CD4-positive, alpha-beta memory T cell (primary cell): ENCODE results near the gene LAYN. TPM values are rescaled to one million over a fixed set of nuclear protein-coding genes. Genes with fewer than 3 reads are reported as not detected.

ENCODE experiments used
- CTCF ChIA-PET: fragments of 350-600 bp; sonication (Branson Sonifier 250); formaldehyde crosslinking; loops from one replicate; lab custom pipeline; 2021; ENCODE audit warnings: inconsistent platforms; ENCODE audit not compliant: partially characterized antibody; lab: Charles Lee
- POLR2A ChIA-PET: fragments of 350-600 bp; sonication (Branson Sonifier 250); formaldehyde crosslinking; loops from one replicate; lab custom pipeline; 2021; ENCODE audit not compliant: partially characterized antibody; lab: Charles Lee
- DNase-seq, 5 donors: peaks; one replicate each; pipeline versions ENCODE4 v3.0.0 to v3.0.0-alpha.2; 2020 to 2022; ENCODE audit warnings: mixed read lengths in 1 of 5
- H3K27ac ChIP-seq: one replicate; pipeline ENCODE4 v1.7.0; 2013; ENCODE audit warnings: low read depth, low read length
- H3K27me3 ChIP-seq: 2 replicates; pipeline ENCODE4 v1.7.0; 2013; ENCODE audit warnings: mild to moderate bottlenecking, low read length, moderate library complexity; ENCODE audit not compliant: insufficient read depth
- H3K36me3 ChIP-seq: 2 replicates; pipeline ENCODE4 v1.7.0; 2013; ENCODE audit warnings: mild to moderate bottlenecking, low read length, moderate library complexity; ENCODE audit not compliant: insufficient read depth
- H3K4me1 ChIP-seq: 2 replicates; pipeline ENCODE4 v1.7.0; 2013; ENCODE audit warnings: mild to moderate bottlenecking, low read length, moderate library complexity; ENCODE audit not compliant: insufficient read depth
- H3K4me3 ChIP-seq, 2 donors: one replicate each; pipeline ENCODE4 v1.7.0; 2013; ENCODE audit warnings: low read length in 2 of 2, mild to moderate bottlenecking in 1 of 2
- H3K9me3 ChIP-seq, 2 donors: one replicate each; pipeline ENCODE4 v1.7.0; 2013; ENCODE audit warnings: low read length in 2 of 2, control low read depth in 1 of 2; ENCODE audit not compliant: control insufficient read depth in 1 of 2
- H3K27ac Mint-ChIP-seq, 7 donors: one replicate each; pipeline ENCODE4 v1.8.0; 2020 to 2021; ENCODE audit warnings: mixed read lengths in 7 of 7, mild to moderate bottlenecking in 6 of 7, inconsistent platforms in 3 of 7, moderate library complexity in 3 of 7
- H3K27me3 Mint-ChIP-seq, 2 donors: one replicate each; pipeline ENCODE4 v1.8.0; 2020 to 2021; ENCODE audit warnings: mixed read lengths in 2 of 2
- H3K36me3 Mint-ChIP-seq, 2 donors: one replicate each; pipeline ENCODE4 v1.8.0; 2020 to 2021; ENCODE audit warnings: mixed read lengths in 2 of 2, inconsistent platforms in 1 of 2, mild to moderate bottlenecking in 1 of 2
- H3K4me1 Mint-ChIP-seq, 4 donors: one replicate each; pipeline ENCODE4 v1.8.0; 2020 to 2021; ENCODE audit warnings: mixed read lengths in 4 of 4, mild to moderate bottlenecking in 1 of 4
- H3K4me3 Mint-ChIP-seq, 8 donors: one replicate each; pipeline ENCODE4 v1.8.0; 2020 to 2021; ENCODE audit warnings: mixed read lengths in 8 of 8, mild to moderate bottlenecking in 7 of 8, moderate library complexity in 6 of 8, inconsistent platforms in 3 of 8
- H3K9me3 Mint-ChIP-seq, 8 donors: one replicate each; pipeline ENCODE4 v1.8.0; 2020 to 2021; ENCODE audit warnings: mixed read lengths in 8 of 8, mild to moderate bottlenecking in 5 of 8, inconsistent platforms in 3 of 8, moderate library complexity in 1 of 8
- intact Hi-C: fragments of 100-400 bp; cut with micrococcal nuclease; formaldehyde crosslinking; loops from one replicate; pipeline ENCODE4 v1.15.1; 2023
- polyA plus RNA-seq, 2 donors: library from polyadenylated mRNA; unstranded; fragments of 300-500 nt; fragmentation: Illumina TruSeq; gene quantifications; one replicate each; pipeline ENCODE4 v1.2.3, GENCODE V29; 2021
- total RNA-seq, 2 experiments: library from RNA; stranded (reverse); gene quantifications; one replicate each; pipeline ENCODE4 v1.2.3, GENCODE V29; 2021

Gene LAYN
- total and polyA plus RNA-seq, 4 experiments from 2014 or later = not detected

DNA sequence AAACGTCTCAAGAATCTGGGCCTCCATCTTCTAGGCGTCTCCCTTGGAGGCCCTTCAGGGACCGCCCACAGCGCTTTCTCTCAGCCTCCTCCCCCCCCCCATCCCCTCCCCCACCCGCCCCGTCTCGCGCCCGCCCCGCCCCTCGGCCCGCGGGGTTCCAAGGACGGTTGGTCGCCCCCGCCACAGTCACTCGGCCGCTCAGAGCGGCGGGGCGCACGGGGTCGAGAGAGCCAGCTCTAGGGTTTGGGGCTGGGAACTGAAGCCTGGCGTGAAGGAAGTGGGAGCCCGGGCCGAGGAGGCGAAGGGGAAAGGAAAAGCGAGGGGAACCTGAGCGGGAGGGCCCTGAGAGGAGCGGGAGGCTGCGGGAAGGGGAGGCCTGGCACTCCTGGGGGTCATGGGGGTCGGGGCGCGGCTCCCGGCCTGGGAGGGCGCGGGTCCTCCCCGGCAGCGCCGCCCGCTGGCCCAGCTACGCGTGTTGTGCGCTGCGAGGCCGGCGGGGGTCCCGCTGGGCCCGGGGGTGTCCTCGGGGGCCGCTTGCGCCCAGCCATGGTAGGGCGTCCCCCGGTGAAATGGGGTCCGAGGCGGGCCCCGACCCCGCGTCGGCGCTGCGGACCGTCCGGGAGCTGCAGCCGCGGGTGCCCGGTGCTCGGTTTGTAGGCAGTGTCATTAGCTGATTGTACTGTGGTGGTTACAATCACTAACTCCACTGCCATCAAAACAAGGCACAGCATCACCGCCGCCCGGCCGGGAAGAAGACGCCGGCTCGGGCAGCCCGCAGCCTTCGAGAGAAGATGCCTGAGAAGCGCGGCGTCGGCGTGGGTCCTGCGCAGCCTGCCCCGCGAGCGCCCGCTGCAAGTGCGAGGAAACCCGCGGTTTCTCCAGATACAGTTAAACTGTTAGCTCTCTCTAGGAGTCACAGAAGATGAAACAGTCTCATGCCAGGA, 28.0 kb upstream of the LAYN start, which contains the start of gene BTG4:
TSS of gene BTG4 (minus strand) at position 91 of the 944 bp plus-strand sequence. CDS start 13,610 bp downstream, outside the sequence.
- H3K36me3 ChIP-seq = no peaks in the 10 kb centered on the region
- H3K27me3 ChIP-seq = peaks cover 21% of the 10 kb centered on the region
- intact Hi-C loops = no loop called here
- ChIA-PET POLR2A (interaction anchor here (0.6 kb wide), 1 partner anchor 276 kb away, joined by 4 read pairs; no protein-coding TSS in a partner anchor), CTCF (no interaction called here)
- Mint-ChIP-seq H3K36me3 (peaks cover 0 to 4% of the 10 kb centered on the region in 2 donors), H3K4me1 (peaks cover 4 to 16% (median 9%) of the 10 kb centered on the region in 4 donors), H3K4me3 (peak within 1 kb of the TSS; percentile 19 to 71 (median 51)), H3K27me3 (peaks cover 25 to 41% of the 10 kb centered on the region in 2 donors), H3K27ac (no peak within 1 kb of the TSS), H3K9me3 (no peaks in the 10 kb centered on the region)
- peaks cover 8% of the 10 kb centered on the region for H3K4me1 ChIP-seq
- no peaks in the 10 kb centered on the region for H3K9me3 ChIP-seq
- DNase-seq = peak in 2 of 5 donors; percentile 13 to 14
- H3K4me3 ChIP-seq = no peak within 1 kb of the TSS
- H3K27ac ChIP-seq = no peak within 1 kb of the TSS

DNA sequence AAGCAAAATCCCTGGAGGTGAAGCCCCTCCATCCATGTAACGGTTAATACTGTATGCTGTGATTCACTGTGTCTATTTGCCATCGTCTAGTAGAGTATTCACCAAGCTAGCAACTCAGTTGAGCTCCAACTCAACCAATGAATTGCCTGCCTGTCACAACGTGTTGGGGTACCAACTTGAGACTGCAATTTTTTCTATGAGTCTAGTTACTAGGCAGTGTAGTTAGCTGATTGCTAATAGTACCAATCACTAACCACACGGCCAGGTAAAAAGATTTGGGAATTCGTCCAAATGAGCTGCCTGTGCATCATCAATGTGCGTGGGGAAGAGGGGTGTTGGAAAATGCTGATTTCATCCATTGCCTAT, 27.3 kb upstream of the LAYN start:
- no peak overlapping the region for H3K4me3 ChIP-seq
- intact Hi-C loops = no loop called here
- H3K27ac ChIP-seq = no peak overlapping the region
- peaks cover 8% of the 10 kb centered on the region for H3K4me1 ChIP-seq
- Mint-ChIP-seq H3K27ac (no peak overlapping the region), H3K9me3 (no peaks in the 10 kb centered on the region), H3K27me3 (peaks cover 26 to 35% of the 10 kb centered on the region in 2 donors), H3K4me1 (peaks cover 4 to 16% (median 9%) of the 10 kb centered on the region in 4 donors), H3K36me3 (peaks cover 0 to 4% of the 10 kb centered on the region in 2 donors), H3K4me3 (peak overlapping the region in 6 of 8 donors; percentile 30 to 57 (median 44))
- no peaks in the 10 kb centered on the region for H3K36me3 ChIP-seq
- POLR2A ChIA-PET = no interaction called here
- DNase-seq = no peak
- CTCF ChIA-PET = no interaction called here
- no peaks in the 10 kb centered on the region for H3K9me3 ChIP-seq
- peaks cover 21% of the 10 kb centered on the region for H3K27me3 ChIP-seq

DNA sequence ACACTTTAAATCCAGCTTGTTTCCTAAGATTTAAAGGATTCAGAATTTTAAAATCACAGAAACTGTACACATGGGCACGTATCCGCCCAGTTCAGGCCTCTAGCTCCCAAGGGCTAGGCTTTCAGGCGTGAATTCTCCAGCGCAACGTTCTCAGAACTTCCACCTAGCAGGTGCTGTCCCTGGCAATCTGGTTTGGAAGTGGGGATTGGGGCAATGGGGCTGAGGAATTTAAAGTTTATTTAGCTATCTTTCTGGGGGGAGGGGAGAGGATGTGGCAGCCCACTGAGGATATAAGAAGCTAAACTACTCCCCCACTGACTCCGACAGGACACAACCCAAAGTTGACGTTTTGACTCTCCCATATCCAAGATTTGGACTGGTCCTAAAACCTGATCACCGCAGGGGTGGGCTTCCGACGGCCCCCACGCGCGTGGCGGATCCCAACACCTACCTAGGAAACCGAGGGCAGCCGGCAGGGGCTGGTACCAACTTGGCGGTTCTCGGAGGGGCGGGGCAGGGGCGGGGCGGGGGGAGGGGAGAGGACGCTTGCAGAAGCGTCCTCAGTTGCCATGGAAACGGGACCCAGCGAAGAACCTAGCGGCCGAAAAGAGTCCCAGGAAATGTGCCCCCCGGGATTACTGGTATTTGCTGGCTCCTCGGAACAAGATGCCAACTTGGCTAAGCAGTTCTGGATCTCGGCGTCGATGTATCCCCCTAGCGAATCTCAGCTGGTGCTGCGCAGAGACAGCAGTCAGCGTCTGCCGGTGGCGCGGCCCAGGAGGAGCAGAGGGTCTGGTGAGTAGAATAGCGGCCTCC, 26.1 kb upstream of the LAYN start, which contains the start of gene HOATZ:
TSS of gene HOATZ (plus strand) at position 563 of the 816 bp plus-strand sequence. CDS start at position 570, 7 bp downstream.
- H3K4me1 Mint-ChIP-seq = peaks cover 4 to 16% (median 8%) of the 10 kb centered on the region in 4 donors
- no peak within 1 kb of the TSS for H3K27ac Mint-ChIP-seq
- H3K27me3 Mint-ChIP-seq = peaks cover 26 to 36% of the 10 kb centered on the region in 2 donors
- intact Hi-C loops = no loop called here
- H3K36me3 Mint-ChIP-seq = peaks cover 0 to 4% of the 10 kb centered on the region in 2 donors
- DNase-seq = peak in 1 of 5 donors; percentile 9
- H3K4me1 ChIP-seq = peaks cover 8% of the 10 kb centered on the region
- no peaks in the 10 kb centered on the region for H3K9me3 ChIP-seq
- ChIA-PET CTCF (interaction anchor here (0.5 kb wide), 1 partner anchor 607 kb away, joined by 3 read pairs; no protein-coding TSS in a partner anchor), POLR2A (no interaction called here)
- no peak within 1 kb of the TSS for H3K27ac ChIP-seq
- H3K9me3 Mint-ChIP-seq = no peaks in the 10 kb centered on the region
- H3K4me3 Mint-ChIP-seq = peak within 1 kb of the TSS in 4 of 8 donors; percentile 30 to 59 (median 54)
- H3K36me3 ChIP-seq = no peaks in the 10 kb centered on the region
- H3K4me3 ChIP-seq = no peak within 1 kb of the TSS
- peaks cover 21% of the 10 kb centered on the region for H3K27me3 ChIP-seq

DNA sequence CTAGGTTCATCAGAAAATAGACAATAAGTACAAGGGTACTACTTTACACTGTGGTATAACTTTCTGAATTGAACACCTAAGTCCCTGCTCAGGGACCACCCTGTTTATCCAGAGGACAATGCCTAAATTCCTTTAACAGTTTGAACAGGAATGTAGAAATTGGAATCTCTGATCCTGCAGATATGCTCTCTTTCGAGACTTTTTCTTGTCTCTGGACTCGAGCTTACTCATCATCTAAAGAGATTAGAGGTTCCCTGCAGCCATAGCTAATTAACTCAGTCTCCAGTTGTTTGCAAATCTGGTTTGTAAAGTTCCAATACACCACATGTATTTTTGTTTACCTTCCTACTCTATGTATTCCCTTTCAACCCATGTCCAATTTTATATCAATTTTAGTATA, 24.9 kb upstream of the LAYN start:
- Histone ChIP-seq H3K4me1 (peaks cover 8% of the 10 kb centered on the region), H3K9me3 (no peaks in the 10 kb centered on the region), H3K36me3 (no peaks in the 10 kb centered on the region), H3K27ac (no peak overlapping the region), H3K4me3 (no peak overlapping the region), H3K27me3 (peaks cover 21% of the 10 kb centered on the region)
- no peak for DNase-seq
- ChIA-PET POLR2A (no interaction called here), CTCF (no interaction called here)
- Mint-ChIP-seq H3K4me1 (peaks cover 4 to 16% (median 8%) of the 10 kb centered on the region in 4 donors), H3K9me3 (no peaks in the 10 kb centered on the region), H3K4me3 (no peak overlapping the region), H3K27ac (no peak overlapping the region), H3K36me3 (no peaks in the 10 kb centered on the region), H3K27me3 (peaks cover 22 to 32% of the 10 kb centered on the region in 2 donors)
- intact Hi-C loops = no loop called here

DNA sequence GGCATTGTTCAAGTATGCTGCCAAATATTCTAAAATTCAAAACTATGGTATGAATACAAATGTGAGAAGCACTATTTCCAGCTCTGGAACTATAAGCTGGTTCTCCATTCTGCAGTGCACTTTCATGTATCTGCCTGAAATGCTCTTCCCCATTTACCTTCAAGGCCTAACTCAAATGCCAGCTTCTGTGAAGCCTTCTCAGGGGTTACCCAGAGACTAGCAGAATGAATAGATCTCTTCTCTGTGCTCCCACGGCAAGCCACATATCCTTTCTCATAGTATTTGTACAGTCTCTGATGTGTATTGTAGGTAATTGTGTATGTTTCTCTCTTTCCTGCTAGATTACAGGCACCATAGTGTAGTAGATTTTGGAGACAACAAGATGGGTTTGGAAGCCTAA, 21.9 kb upstream of the LAYN start:
- no peaks in the 10 kb centered on the region for H3K36me3 Mint-ChIP-seq
- ChIA-PET CTCF (no interaction called here), POLR2A (no interaction called here)
- no peak overlapping the region for H3K4me3 ChIP-seq
- no peaks in the 10 kb centered on the region for H3K9me3 Mint-ChIP-seq
- peaks cover 0 to 6% (median 2%) of the 10 kb centered on the region in 4 donors for H3K4me1 Mint-ChIP-seq
- intact Hi-C loops = no loop called here
- no peak overlapping the region for H3K27ac Mint-ChIP-seq
- H3K27me3 ChIP-seq = peaks cover 5% of the 10 kb centered on the region
- peaks cover 16 to 20% of the 10 kb centered on the region in 2 donors for H3K27me3 Mint-ChIP-seq
- no peaks in the 10 kb centered on the region for H3K9me3 ChIP-seq
- H3K36me3 ChIP-seq = no peaks in the 10 kb centered on the region
- no peak overlapping the region for H3K27ac ChIP-seq
- H3K4me1 ChIP-seq = no peaks in the 10 kb centered on the region
- no peak overlapping the region for H3K4me3 Mint-ChIP-seq
- DNase-seq = no peak

DNA sequence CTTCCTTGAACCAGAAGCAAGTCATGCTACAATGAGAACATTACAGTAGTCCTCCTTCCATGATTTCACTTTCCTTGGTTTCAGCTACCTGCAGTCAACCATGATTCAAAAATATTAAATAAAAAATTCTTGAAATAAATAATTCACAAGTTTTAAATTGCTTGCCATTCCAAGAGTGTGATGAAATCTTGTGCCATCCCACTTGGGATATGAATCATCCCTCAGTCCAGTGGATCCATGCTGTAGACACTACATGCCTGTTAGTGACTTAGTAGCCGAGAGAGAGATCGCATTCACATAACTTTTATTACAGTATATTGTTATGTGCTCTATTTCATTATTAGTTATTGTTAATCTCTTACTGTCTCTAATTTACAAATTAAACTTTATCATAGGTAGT, 20.0 kb upstream of the LAYN start:
- POLR2A ChIA-PET = no interaction called here

DNA sequence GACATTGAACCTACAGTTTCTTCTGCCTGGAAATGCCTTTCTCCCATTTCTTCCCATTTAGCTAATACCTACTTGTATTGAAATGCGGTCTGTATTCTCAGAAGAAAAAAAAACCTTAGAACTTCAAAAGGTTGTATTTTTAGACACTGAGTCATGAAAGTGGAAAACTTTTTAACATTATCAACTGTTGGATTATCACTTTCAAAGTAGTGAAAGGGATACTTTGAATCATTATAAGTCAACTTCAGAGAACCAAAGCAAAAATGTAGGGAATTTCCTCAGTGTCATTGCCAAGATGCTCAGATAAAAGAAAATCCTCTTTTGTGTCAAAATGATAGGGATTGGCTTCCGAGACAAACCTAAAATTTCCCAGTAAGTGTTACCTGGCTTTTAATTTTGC, 19.4 kb upstream of the LAYN start:
- H3K4me1 Mint-ChIP-seq = no peaks in the 10 kb centered on the region
- intact Hi-C loops = no loop called here
- no peak overlapping the region for H3K27ac Mint-ChIP-seq
- H3K27me3 Mint-ChIP-seq = peaks cover 11% of the 10 kb centered on the region in 2 donors
- CTCF ChIA-PET = no interaction called here
- Histone ChIP-seq H3K9me3 (no peaks in the 10 kb centered on the region), H3K4me1 (no peaks in the 10 kb centered on the region), H3K36me3 (no peaks in the 10 kb centered on the region), H3K27ac (no peak overlapping the region), H3K4me3 (no peak overlapping the region), H3K27me3 (no peaks in the 10 kb centered on the region)
- POLR2A ChIA-PET = no interaction called here
- no peaks in the 10 kb centered on the region for H3K36me3 Mint-ChIP-seq
- no peaks in the 10 kb centered on the region for H3K9me3 Mint-ChIP-seq
- DNase-seq = no peak
- no peak overlapping the region for H3K4me3 Mint-ChIP-seq

More for the DNA sequence above, 20.0 kb upstream of the LAYN start:
- Mint-ChIP-seq H3K4me1 (no peaks in the 10 kb centered on the region), H3K9me3 (no peaks in the 10 kb centered on the region), H3K36me3 (no peaks in the 10 kb centered on the region), H3K27me3 (peaks cover 9 to 11% of the 10 kb centered on the region in 2 donors), H3K27ac (no peak overlapping the region), H3K4me3 (no peak overlapping the region)
- H3K27me3 ChIP-seq = no peaks in the 10 kb centered on the region
- intact Hi-C loops = no loop called here
- H3K4me3 ChIP-seq = no peak overlapping the region
- H3K27ac ChIP-seq = no peak overlapping the region
- H3K4me1 ChIP-seq = no peaks in the 10 kb centered on the region
- CTCF ChIA-PET = no interaction called here
- no peaks in the 10 kb centered on the region for H3K9me3 ChIP-seq
- no peak for DNase-seq
- H3K36me3 ChIP-seq = no peaks in the 10 kb centered on the region
